ENCODE results near the gene TMEM161A. TPM values are rescaled to one million over a fixed set of nuclear protein-coding genes. Genes with fewer than 3 reads are reported as not detected.

The TMEM161A gene
- total and polyA plus RNA-seq, 2 of the 13 experiments (the other 11 are each of a cell fraction or from before 2014, with no cell fraction given) = 25.9 to 31.4 TPM

GRCh38 chr19:19147344-19147743 lies 9.1 kb upstream of the TMEM161A start (continued):
- TF ChIP-seq ZNF646 (CRISPR knock-in tag; IDR thresholded peaks at IDR 0.05) = no peak
- no peak for TF ChIP-seq DDIT3 (CRISPR knock-in tag; IDR thresholded peaks at IDR 0.05)
- TF ChIP-seq, protein P1, sequence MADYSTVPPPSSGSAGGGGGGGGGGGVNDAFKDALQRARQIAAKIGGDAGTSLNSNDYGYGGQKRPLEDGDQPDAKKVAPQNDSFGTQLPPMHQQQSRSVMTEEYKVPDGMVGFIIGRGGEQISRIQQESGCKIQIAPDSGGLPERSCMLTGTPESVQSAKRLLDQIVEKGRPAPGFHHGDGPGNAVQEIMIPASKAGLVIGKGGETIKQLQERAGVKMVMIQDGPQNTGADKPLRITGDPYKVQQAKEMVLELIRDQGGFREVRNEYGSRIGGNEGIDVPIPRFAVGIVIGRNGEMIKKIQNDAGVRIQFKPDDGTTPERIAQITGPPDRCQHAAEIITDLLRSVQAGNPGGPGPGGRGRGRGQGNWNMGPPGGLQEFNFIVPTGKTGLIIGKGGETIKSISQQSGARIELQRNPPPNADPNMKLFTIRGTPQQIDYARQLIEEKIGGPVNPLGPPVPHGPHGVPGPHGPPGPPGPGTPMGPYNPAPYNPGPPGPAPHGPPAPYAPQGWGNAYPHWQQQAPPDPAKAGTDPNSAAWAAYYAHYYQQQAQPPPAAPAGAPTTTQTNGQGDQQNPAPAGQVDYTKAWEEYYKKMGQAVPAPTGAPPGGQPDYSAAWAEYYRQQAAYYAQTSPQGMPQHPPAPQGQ (CRISPR knock-in tag; IDR thresholded peaks at IDR 0.05; ENCODE audit: borderline replicate concordance) = no peak
